Testis (tissue), 2 donors: ENCODE measurements around the gene THSD4.

ENCODE experiments used
- POLR2A ChIP-seq: fragments of 450-650 bp; IDR thresholded peaks from one replicate; pipeline ENCODE4 v1.6.1; 2017; ENCODE audit warnings: antibody characterized with exemption, mild to moderate bottlenecking, moderate library complexity
- TF ChIP-seq, protein P1 (sequence below), 3 experiments: fragments of 450-650 bp in 2 of 3; fragments of 200-600 bp in 1 of 3; sonication (generic) in 1 of 3; IDR thresholded peaks; one replicate each; pipeline ENCODE4 v1.5.1; 2016 to 2019; ENCODE audit warnings: antibody characterized with exemption in 3 of 3, mild to moderate bottlenecking in 2 of 3, moderate library complexity in 1 of 3

- TF ChIP-seq POLR2A: no peak
- TF ChIP-seq, protein P1, sequence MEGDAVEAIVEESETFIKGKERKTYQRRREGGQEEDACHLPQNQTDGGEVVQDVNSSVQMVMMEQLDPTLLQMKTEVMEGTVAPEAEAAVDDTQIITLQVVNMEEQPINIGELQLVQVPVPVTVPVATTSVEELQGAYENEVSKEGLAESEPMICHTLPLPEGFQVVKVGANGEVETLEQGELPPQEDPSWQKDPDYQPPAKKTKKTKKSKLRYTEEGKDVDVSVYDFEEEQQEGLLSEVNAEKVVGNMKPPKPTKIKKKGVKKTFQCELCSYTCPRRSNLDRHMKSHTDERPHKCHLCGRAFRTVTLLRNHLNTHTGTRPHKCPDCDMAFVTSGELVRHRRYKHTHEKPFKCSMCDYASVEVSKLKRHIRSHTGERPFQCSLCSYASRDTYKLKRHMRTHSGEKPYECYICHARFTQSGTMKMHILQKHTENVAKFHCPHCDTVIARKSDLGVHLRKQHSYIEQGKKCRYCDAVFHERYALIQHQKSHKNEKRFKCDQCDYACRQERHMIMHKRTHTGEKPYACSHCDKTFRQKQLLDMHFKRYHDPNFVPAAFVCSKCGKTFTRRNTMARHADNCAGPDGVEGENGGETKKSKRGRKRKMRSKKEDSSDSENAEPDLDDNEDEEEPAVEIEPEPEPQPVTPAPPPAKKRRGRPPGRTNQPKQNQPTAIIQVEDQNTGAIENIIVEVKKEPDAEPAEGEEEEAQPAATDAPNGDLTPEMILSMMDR (IDR thresholded peaks at IDR 0.05): no peak
These were observed 86.2 kb downstream of the THSD4 start for GRCh38 chr15:71201477-71201876.
